H1 (cell line): ENCODE measurements around the gene MBTPS1. TPM values are rescaled to one million over a fixed set of nuclear protein-coding genes. Genes with fewer than 3 reads are reported as not detected.

Source experiments
- POU5F1 ChIP-seq: IDR thresholded peaks from 2 replicates; pipeline ENCODE4 v1.6.1; 2011; ENCODE audit warnings: low read depth, mild to moderate bottlenecking, low read length, moderate library complexity
- SUZ12 ChIP-seq: fragments of 200-600 bp; sonication (generic); IDR thresholded peaks from 2 replicates; pipeline ENCODE4 v1.6.1; 2012; ENCODE audit warnings: mild to moderate bottlenecking, inconsistent platforms, low read length, moderate library complexity, mixed read lengths
- polyA plus RNA-seq, 7 experiments: library from polyadenylated mRNA; depleted of rRNA in 3 of 7; stranded (reverse) in 5 of 7; unstranded in 2 of 7; fragments of >200 nt in 5 of 7; fragments of 200-250 nt in 2 of 7; gene quantifications; 1 replicate in 5 of 7; 2 replicates in 1 of 7; 4 replicates in 1 of 7; pipeline versions ENCODE4 v1.2.1 to v1.2.3, GENCODE V29; 2011 to 2013; ENCODE audit warnings: missing spikeins in 2 of 7, mixed read lengths in 2 of 7
- total RNA-seq: library from RNA; stranded (reverse); fragmentation: NEBNext Ultra II Directional; extraction: Animal tissue kit (Norgen Biotek cat#: 25700); gene quantifications from 2 replicates; pipeline ENCODE4 v1.2.1, GENCODE V29; 2021
- TF ChIP-seq, protein P1 (sequence below): fragments of 300-600 bp; sonication (generic); IDR thresholded peaks from 2 replicates; pipeline ENCODE4 v1.7.1; 2012; ENCODE audit warnings: low read length, moderate library complexity, mild to moderate bottlenecking, inconsistent platforms; ENCODE audit not compliant: insufficient replicate concordance

Gene MBTPS1
- total and polyA plus RNA-seq, 2 of the 8 experiments (the other 6 are each of a cell fraction or from before 2014, with no cell fraction given) = 30.6 to 53.3 TPM

DNA sequence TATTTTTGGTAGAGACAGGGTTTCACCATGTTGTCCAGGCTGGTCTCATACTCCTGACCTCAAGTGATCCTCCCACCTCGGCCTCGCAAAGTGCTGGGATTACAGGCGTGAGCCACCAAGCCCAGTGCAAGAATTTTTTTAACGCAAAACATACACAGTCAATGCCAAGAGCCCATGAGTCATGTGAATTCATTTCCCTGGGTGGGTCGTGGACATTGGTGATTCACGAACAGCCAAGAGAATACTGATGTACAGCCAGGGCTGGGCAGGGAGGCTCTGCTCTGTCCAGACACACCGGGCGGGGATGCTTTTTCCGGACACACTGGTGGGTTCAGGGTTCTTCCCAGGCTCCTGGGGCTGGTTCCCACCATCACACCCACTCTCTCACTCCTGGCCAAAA is 91.9 kb downstream of the MBTPS1 start (continued):
- TF ChIP-seq, protein P1, sequence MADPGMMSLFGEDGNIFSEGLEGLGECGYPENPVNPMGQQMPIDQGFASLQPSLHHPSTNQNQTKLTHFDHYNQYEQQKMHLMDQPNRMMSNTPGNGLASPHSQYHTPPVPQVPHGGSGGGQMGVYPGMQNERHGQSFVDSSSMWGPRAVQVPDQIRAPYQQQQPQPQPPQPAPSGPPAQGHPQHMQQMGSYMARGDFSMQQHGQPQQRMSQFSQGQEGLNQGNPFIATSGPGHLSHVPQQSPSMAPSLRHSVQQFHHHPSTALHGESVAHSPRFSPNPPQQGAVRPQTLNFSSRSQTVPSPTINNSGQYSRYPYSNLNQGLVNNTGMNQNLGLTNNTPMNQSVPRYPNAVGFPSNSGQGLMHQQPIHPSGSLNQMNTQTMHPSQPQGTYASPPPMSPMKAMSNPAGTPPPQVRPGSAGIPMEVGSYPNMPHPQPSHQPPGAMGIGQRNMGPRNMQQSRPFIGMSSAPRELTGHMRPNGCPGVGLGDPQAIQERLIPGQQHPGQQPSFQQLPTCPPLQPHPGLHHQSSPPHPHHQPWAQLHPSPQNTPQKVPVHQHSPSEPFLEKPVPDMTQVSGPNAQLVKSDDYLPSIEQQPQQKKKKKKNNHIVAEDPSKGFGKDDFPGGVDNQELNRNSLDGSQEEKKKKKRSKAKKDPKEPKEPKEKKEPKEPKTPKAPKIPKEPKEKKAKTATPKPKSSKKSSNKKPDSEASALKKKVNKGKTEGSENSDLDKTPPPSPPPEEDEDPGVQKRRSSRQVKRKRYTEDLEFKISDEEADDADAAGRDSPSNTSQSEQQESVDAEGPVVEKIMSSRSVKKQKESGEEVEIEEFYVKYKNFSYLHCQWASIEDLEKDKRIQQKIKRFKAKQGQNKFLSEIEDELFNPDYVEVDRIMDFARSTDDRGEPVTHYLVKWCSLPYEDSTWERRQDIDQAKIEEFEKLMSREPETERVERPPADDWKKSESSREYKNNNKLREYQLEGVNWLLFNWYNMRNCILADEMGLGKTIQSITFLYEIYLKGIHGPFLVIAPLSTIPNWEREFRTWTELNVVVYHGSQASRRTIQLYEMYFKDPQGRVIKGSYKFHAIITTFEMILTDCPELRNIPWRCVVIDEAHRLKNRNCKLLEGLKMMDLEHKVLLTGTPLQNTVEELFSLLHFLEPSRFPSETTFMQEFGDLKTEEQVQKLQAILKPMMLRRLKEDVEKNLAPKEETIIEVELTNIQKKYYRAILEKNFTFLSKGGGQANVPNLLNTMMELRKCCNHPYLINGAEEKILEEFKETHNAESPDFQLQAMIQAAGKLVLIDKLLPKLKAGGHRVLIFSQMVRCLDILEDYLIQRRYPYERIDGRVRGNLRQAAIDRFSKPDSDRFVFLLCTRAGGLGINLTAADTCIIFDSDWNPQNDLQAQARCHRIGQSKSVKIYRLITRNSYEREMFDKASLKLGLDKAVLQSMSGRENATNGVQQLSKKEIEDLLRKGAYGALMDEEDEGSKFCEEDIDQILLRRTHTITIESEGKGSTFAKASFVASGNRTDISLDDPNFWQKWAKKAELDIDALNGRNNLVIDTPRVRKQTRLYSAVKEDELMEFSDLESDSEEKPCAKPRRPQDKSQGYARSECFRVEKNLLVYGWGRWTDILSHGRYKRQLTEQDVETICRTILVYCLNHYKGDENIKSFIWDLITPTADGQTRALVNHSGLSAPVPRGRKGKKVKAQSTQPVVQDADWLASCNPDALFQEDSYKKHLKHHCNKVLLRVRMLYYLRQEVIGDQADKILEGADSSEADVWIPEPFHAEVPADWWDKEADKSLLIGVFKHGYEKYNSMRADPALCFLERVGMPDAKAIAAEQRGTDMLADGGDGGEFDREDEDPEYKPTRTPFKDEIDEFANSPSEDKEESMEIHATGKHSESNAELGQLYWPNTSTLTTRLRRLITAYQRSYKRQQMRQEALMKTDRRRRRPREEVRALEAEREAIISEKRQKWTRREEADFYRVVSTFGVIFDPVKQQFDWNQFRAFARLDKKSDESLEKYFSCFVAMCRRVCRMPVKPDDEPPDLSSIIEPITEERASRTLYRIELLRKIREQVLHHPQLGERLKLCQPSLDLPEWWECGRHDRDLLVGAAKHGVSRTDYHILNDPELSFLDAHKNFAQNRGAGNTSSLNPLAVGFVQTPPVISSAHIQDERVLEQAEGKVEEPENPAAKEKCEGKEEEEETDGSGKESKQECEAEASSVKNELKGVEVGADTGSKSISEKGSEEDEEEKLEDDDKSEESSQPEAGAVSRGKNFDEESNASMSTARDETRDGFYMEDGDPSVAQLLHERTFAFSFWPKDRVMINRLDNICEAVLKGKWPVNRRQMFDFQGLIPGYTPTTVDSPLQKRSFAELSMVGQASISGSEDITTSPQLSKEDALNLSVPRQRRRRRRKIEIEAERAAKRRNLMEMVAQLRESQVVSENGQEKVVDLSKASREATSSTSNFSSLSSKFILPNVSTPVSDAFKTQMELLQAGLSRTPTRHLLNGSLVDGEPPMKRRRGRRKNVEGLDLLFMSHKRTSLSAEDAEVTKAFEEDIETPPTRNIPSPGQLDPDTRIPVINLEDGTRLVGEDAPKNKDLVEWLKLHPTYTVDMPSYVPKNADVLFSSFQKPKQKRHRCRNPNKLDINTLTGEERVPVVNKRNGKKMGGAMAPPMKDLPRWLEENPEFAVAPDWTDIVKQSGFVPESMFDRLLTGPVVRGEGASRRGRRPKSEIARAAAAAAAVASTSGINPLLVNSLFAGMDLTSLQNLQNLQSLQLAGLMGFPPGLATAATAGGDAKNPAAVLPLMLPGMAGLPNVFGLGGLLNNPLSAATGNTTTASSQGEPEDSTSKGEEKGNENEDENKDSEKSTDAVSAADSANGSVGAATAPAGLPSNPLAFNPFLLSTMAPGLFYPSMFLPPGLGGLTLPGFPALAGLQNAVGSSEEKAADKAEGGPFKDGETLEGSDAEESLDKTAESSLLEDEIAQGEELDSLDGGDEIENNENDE = no peak
- no peak for TF ChIP-seq SUZ12
- no peak for TF ChIP-seq POU5F1
- TF ChIP-seq, all 59 proteins: peak for 0
